ENCODE results near the gene AFG3L2. TPM values are rescaled to one million over a fixed set of nuclear protein-coding genes. Genes with fewer than 3 reads are reported as not detected.
A peak's percentile ranks its signal among the peaks of the same experiment; 100 is the strongest.

Gene AFG3L2
- total and polyA plus RNA-seq, 10 of the 15 experiments (the other 5 are each of a cell fraction or from before 2014, with no cell fraction given) = 21.0 to 72.7 (median 57.7) TPM

- WGBS (ENCODE audit: insufficient coverage, insufficient replicate concordance, low lambda C conversion rate, missing lambda C conversion rate) = 96% methylated on average over 12 of the region's 12 CpGs
- SMC1A ChIA-PET (ENCODE audit: uncharacterized antibody, unreplicated experiment) = interaction anchor here (0.7 to 0.9 kb wide), 2 partner anchors 55 to 64 kb away, joined by 3 read pairs; no protein-coding TSS in a partner anchor
- H4K20me1 ChIP-seq (ENCODE audit: control insufficient read depth, insufficient read depth) = no peaks in the 10 kb centered on the region; the same call in 1 of the 2 replicates
- no peak overlapping the region for H3K27ac ChIP-seq (ENCODE audit: control insufficient read depth, insufficient read depth)
- H3K27me3 ChIP-seq (replicated peaks in 1 of 2; ENCODE audit: control insufficient read depth in 2 of 2, insufficient read depth in 2 of 2, low read length in 1 of 2) = no peaks in the 10 kb centered on the region
- no peak overlapping the region for H3K4me3 ChIP-seq
- RAD21 ChIA-PET (ENCODE audit: unreplicated experiment) = no interaction called here
- no peak overlapping the region for H3K9ac ChIP-seq (ENCODE audit: control insufficient read depth, insufficient read depth, low read length)
- in situ Hi-C loops (cut with MboI) = no loop called here
- H3K4me2 ChIP-seq (ENCODE audit: control insufficient read depth, insufficient read depth) = no peak overlapping the region
- no peaks in the 10 kb centered on the region for H3K9me3 ChIP-seq (replicated peaks; ENCODE audit: control insufficient read depth, insufficient read depth, low read length)
- TF ChIP-seq DPF2 (IDR thresholded peaks at IDR 0.05) (no peak), POLR2A (IDR thresholded peaks at IDR 0.05; ENCODE audit: low read depth, low read length) (0 out of 2 replicates have a peak, but pooled peaks have one; percentile 35)
- CTCF ChIA-PET = interaction anchor here (1.4 to 5.8 kb wide), 8 partner anchors 8 to 608 kb away, joined by 3 to 50 read pairs (median 18); no protein-coding TSS in a partner anchor
- H3K79me2 ChIP-seq (ENCODE audit: control insufficient read depth, insufficient read depth, low read length) = no peaks in the 10 kb centered on the region
- no peaks in the 10 kb centered on the region for H3K4me1 ChIP-seq (ENCODE audit: control insufficient read depth, insufficient read depth, low read length)
- ATAC-seq (no peak), FAIRE-seq (no peak), DNase-seq (ENCODE audit: low read depth, low spot score) (no peak)
- BruUV-seq (replicated peaks) = no TSS peak
- no peak overlapping the region for H2AFZ ChIP-seq (ENCODE audit: control insufficient read depth, low read depth, low read length)
- H3K36me3 ChIP-seq (ENCODE audit: control insufficient read depth in 2 of 2, insufficient read depth in 2 of 2, low read length in 1 of 2) = peaks cover 30% of the 10 kb centered on the region in 2 experiments
- intact Hi-C loops (cut with micrococcal nuclease; ENCODE audit: unreplicated experiment) = no loop called here
- POLR2A ChIA-PET = no interaction called here
Observed at GRCh38 chr18:12326711-12327460, 50.1 kb downstream of the AFG3L2 start.

GRCh38 chr18:12325726-12326245, 51.2 kb downstream of the AFG3L2 start:
- Histone ChIP-seq H3K4me2 (ENCODE audit: control insufficient read depth, insufficient read depth) (no peak overlapping the region), H3K4me3 (no peak overlapping the region), H2AFZ (ENCODE audit: control insufficient read depth, low read depth, low read length) (no peak overlapping the region), H3K36me3 (ENCODE audit: control insufficient read depth in 2 of 2, insufficient read depth in 2 of 2, low read length in 1 of 2) (peaks cover 27 to 29% of the 10 kb centered on the region in 2 experiments), H3K27ac (ENCODE audit: control insufficient read depth, insufficient read depth) (no peak overlapping the region), H3K27me3 (replicated peaks in 1 of 2; ENCODE audit: control insufficient read depth in 2 of 2, insufficient read depth in 2 of 2, low read length in 1 of 2) (no peaks in the 10 kb centered on the region), H4K20me1 (ENCODE audit: control insufficient read depth, insufficient read depth) (no peaks in the 10 kb centered on the region), H3K9ac (ENCODE audit: control insufficient read depth, insufficient read depth, low read length) (no peak overlapping the region), H3K9me3 (replicated peaks; ENCODE audit: control insufficient read depth, insufficient read depth, low read length) (no peaks in the 10 kb centered on the region), H3K79me2 (ENCODE audit: control insufficient read depth, insufficient read depth, low read length) (no peaks in the 10 kb centered on the region; the same call in 1 of the 2 replicates), H3K4me1 (ENCODE audit: control insufficient read depth, insufficient read depth, low read length) (peaks cover 5% of the 10 kb centered on the region)
- TF ChIP-seq MAX (IDR thresholded peaks at IDR 0.05; ENCODE audit: low read depth, low read length) = no peak
- TF ChIP-seq STAT3 (IDR thresholded peaks at IDR 0.05; ENCODE audit: low read depth, low read length) = no peak
- TF ChIP-seq NFXL1 (IDR thresholded peaks at IDR 0.05; ENCODE audit: borderline replicate concordance) = no peak
- TF ChIP-seq NFIC (IDR thresholded peaks at IDR 0.05; ENCODE audit: low read depth, low read length) = no peak
- no peak for TF ChIP-seq FOXM1 (IDR thresholded peaks at IDR 0.05; ENCODE audit: low read depth, low read length)
- TF ChIP-seq EZH2 (IDR thresholded peaks at IDR 0.05; ENCODE audit: borderline replicate concordance, control insufficient read depth, low read depth, low read length) = no peak
- WGBS (ENCODE audit: insufficient coverage, insufficient replicate concordance, low lambda C conversion rate, missing lambda C conversion rate) = 95% methylated on average over 29 of the region's 29 CpGs
- BruUV-seq (replicated peaks) = no TSS peak
- ChIA-PET POLR2A (no interaction called here), SMC1A (ENCODE audit: uncharacterized antibody, unreplicated experiment) (no interaction called here), RAD21 (ENCODE audit: unreplicated experiment) (no interaction called here), CTCF (no interaction called here)
- FAIRE-seq = no peak
- no peak for ATAC-seq
- in situ Hi-C loops (cut with MboI) = no loop called here
- no peak for DNase-seq (ENCODE audit: low read depth, low spot score)
- intact Hi-C loops (cut with micrococcal nuclease; ENCODE audit: unreplicated experiment) = no loop called here

Measured in GM12878 (cell line).